ENCODE results near the gene EEFSEC.

GRCh38 chr3:128432971-128433836 lies 279.9 kb downstream of the EEFSEC start:
- TF ChIP-seq CTCF (conservative IDR thresholded peaks at IDR 0.05) (no peak), ZFX (IDR thresholded peaks at IDR 0.05) (no peak)
